ENCODE measurements around the gene TP53TG3F.
"Not testable (repeated sequence)": the region's sequence is repeated elsewhere in the genome, so short reads cannot be mapped to it uniquely, and the experiment has no call there.

Gene TP53TG3F

DNA sequence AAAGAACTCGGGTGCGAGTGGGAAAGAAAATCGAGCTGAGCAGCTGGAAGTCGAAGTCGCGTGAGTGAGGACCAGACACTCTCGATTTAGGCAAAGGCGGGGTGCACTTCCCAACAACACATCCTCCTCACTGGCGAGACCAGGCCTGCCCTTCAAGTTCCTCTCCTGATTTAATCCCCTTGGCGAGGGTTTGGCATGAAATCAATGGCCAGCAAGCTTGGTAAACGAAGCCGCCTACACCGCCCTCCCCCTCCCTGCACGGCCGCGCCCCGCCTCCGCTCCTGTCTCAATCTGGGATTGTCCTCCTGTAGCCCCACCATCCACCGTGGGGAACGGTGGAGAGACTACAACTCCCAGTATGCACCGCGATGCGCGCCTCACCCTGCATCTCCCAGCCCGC lies at the start of gene TP53TG3F:
TSS of gene TP53TG3F (plus strand) at position 301 of the 400 bp plus-strand sequence. CDS start at position 369, 68 bp downstream.
- H3K27me3 ChIP-seq (ENCODE audit: control insufficient read depth, insufficient read depth, low read length); H3K4me1 ChIP-seq (ENCODE audit: control insufficient read depth, insufficient read depth, low read length); H3K4me3 ChIP-seq (ENCODE audit: low read depth, low read length); H3K9ac ChIP-seq (ENCODE audit: low read depth, low read length); H3K27ac ChIP-seq (ENCODE audit: low read depth, low read length); H3K36me3 ChIP-seq (ENCODE audit: control insufficient read depth, insufficient read depth, low read length); H3K9me3 ChIP-seq (ENCODE audit: control insufficient read depth, insufficient read depth, low read length): not testable (repeated sequence)

DNA sequence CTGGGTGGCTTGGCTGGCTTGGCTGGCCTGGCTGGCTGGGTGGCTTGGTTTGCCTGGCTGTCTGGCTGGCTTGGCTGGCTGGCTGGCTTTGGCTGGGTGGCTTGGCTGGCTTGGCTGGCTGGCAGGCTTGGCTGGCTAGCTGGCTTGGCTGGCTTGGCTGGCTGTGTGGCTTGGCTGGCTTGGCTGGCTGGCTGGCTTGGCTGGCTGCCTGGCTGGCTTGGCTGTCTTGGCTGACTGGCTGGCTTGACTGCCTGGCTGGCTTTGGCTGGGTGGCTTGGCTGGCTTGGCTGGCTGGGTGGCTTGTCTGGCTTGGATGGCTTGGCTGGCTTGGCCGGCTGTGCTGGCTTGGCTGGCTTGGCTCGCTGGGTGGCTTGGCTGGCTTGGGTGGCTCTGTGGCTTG lies 32.2 kb downstream of the TP53TG3F start:
- not testable (repeated sequence) for H3K4me1 ChIP-seq (ENCODE audit: control insufficient read depth, insufficient read depth, low read length); H3K9ac ChIP-seq (ENCODE audit: low read depth, low read length); H3K27ac ChIP-seq (ENCODE audit: low read depth, low read length); H3K4me3 ChIP-seq (ENCODE audit: low read depth, low read length); H3K27me3 ChIP-seq (ENCODE audit: control insufficient read depth, insufficient read depth, low read length); H3K9me3 ChIP-seq (ENCODE audit: control insufficient read depth, insufficient read depth, low read length); H3K36me3 ChIP-seq (ENCODE audit: control insufficient read depth, insufficient read depth, low read length)

DNA sequence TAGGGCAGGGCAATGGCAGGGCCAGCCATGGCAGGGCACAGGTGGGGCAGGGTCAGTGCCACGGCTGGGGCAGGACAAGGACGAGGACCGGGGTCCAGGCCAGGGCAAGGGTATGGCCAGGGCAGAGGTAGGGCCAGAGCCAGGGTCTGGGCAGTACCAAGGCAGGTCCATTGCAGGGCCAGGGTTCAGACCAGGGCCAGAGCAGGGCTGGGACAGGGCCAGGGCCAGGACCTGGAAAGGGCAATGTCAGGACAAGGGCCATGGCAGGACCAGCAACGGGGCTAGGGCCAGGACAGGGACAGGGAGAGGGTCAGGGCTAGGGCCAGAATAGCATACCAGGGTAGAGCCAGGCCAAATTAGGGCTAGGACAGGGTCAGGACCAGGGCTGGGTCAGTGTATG lies 47.8 kb downstream of the TP53TG3F start:
- not testable (repeated sequence) for H3K36me3 ChIP-seq (ENCODE audit: control insufficient read depth, insufficient read depth, low read length); H3K27me3 ChIP-seq (ENCODE audit: control insufficient read depth, insufficient read depth, low read length); H3K9ac ChIP-seq (ENCODE audit: low read depth, low read length); H3K4me1 ChIP-seq (ENCODE audit: control insufficient read depth, insufficient read depth, low read length); H3K9me3 ChIP-seq (ENCODE audit: control insufficient read depth, insufficient read depth, low read length); H3K4me3 ChIP-seq (ENCODE audit: low read depth, low read length); H3K27ac ChIP-seq (ENCODE audit: low read depth, low read length)

GRCh38 chr16:33509070-33509469 lies 49.7 kb downstream of the TP53TG3F start:
- not testable (repeated sequence) for H3K36me3 ChIP-seq (ENCODE audit: control insufficient read depth, insufficient read depth, low read length); H3K4me3 ChIP-seq (ENCODE audit: low read depth, low read length); H3K4me1 ChIP-seq (ENCODE audit: control insufficient read depth, insufficient read depth, low read length); H3K9me3 ChIP-seq (ENCODE audit: control insufficient read depth, insufficient read depth, low read length); H3K27ac ChIP-seq (ENCODE audit: low read depth, low read length); H3K9ac ChIP-seq (ENCODE audit: low read depth, low read length); H3K27me3 ChIP-seq (ENCODE audit: control insufficient read depth, insufficient read depth, low read length)

DNA sequence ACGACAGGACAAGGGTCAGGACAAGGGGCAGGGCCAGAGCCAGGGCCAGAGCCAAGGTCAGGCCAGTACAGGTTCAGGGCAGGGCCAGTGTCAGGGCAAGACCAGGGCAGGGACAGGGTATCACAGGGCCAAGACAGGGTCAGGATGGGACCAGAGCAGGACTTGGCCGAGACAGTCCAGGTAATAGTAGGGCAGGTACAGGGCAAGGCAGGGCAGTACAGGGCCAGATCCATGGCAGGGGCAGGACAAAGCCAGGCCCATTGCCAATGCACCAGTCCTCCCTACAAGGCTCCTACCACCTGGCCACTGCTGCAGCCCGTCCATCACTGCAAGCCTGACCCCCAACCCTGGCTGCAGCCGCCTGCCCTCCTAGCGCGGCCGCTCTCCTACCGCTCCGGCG lies 50.5 kb downstream of the TP53TG3F start:
- not testable (repeated sequence) for H3K27me3 ChIP-seq (ENCODE audit: control insufficient read depth, insufficient read depth, low read length); H3K27ac ChIP-seq (ENCODE audit: low read depth, low read length); H3K36me3 ChIP-seq (ENCODE audit: control insufficient read depth, insufficient read depth, low read length); H3K9ac ChIP-seq (ENCODE audit: low read depth, low read length); H3K4me1 ChIP-seq (ENCODE audit: control insufficient read depth, insufficient read depth, low read length); H3K9me3 ChIP-seq (ENCODE audit: control insufficient read depth, insufficient read depth, low read length); H3K4me3 ChIP-seq (ENCODE audit: low read depth, low read length)
